ENCODE measurements around the gene ERCC6L.

DNA sequence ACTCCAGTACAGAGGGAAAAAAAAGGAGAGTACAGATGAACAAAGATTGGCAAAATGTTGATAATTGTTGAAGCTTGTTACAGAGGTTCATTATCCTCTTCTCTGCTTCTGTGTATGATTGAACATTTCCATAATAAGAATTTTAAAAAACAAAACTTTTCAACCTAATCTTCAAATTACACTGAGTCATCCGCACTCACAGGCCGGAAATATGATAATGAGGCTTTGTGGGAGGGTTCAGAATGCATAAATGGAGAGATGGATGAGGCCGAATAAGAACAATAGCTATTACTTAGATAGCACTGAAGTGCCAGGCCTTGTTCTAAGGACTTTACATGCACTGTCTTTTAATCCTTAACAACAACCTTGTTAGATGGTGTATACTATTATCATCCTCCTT, 4.6 kb upstream of the ERCC6L start:
- no peak for TF ChIP-seq E2F4 (CRISPR knock-in tag; IDR thresholded peaks at IDR 0.05; ENCODE audit: borderline replicate concordance, low read depth)
- TF ChIP-seq, protein P1, sequence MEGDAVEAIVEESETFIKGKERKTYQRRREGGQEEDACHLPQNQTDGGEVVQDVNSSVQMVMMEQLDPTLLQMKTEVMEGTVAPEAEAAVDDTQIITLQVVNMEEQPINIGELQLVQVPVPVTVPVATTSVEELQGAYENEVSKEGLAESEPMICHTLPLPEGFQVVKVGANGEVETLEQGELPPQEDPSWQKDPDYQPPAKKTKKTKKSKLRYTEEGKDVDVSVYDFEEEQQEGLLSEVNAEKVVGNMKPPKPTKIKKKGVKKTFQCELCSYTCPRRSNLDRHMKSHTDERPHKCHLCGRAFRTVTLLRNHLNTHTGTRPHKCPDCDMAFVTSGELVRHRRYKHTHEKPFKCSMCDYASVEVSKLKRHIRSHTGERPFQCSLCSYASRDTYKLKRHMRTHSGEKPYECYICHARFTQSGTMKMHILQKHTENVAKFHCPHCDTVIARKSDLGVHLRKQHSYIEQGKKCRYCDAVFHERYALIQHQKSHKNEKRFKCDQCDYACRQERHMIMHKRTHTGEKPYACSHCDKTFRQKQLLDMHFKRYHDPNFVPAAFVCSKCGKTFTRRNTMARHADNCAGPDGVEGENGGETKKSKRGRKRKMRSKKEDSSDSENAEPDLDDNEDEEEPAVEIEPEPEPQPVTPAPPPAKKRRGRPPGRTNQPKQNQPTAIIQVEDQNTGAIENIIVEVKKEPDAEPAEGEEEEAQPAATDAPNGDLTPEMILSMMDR (IDR thresholded peaks at IDR 0.05), result no peak
- TF ChIP-seq MXD4 (CRISPR knock-in tag; IDR thresholded peaks at IDR 0.05; ENCODE audit: borderline replicate concordance), result no peak
